ENCODE measurements around the gene LSM10.

- TF ChIP-seq CTCF (conservative IDR thresholded peaks at IDR 0.05; ENCODE audit: low read length) (no peak), EZH2phosphoT487 (IDR thresholded peaks at IDR 0.05; ENCODE audit: borderline replicate concordance) (no peak)
Observed at GRCh38 chr1:36419569-36419968, 21.9 kb upstream of the LSM10 start.

All from Loucy (cell line).